ENCODE data around the gene MARCHF10.
"Not testable (repeated sequence)": the region's sequence is repeated elsewhere in the genome, so short reads cannot be mapped to it uniquely, and the experiment has no call there.

GRCh38 chr17:62698459-62698858 lies 109.7 kb downstream of the MARCHF10 start:
- TF ChIP-seq CTCF, POLR2AphosphoS5 (IDR thresholded peaks at IDR 0.05): not testable (repeated sequence)

All from breast epithelium (tissue), 3 donors.